ENCODE data around the gene ASZ1.
"Not testable (repeated sequence)": the region's sequence is repeated elsewhere in the genome, so short reads cannot be mapped to it uniquely, and the experiment has no call there.

ASZ1 gene

GRCh38 chr7:117427258-117427701 is at the start of gene ASZ1:
TSS of gene ASZ1 (minus strand) at chr7:117427493. CDS start at chr7:117427460, 33 bp downstream.
- Histone ChIP-seq H3K36me3 (replicated peaks) (no peaks in the 10 kb centered on the region), H3K9me3 (no peaks in the 10 kb centered on the region), H3K4me3 (no peak within 1 kb of the TSS), H3K4me1 (no peaks in the 10 kb centered on the region), H3K27me3 (ENCODE audit: low read depth) (0 out of 2 replicates have a peak, but pooled peaks cover 2% of the 10 kb centered on the region)
- in situ Hi-C loops (cut with MboI; ENCODE audit: low sequenced_read_pairs) = no loop called here
- DNase-seq (ENCODE audit: low spot score in 2 of 2) = no peak

DNA sequence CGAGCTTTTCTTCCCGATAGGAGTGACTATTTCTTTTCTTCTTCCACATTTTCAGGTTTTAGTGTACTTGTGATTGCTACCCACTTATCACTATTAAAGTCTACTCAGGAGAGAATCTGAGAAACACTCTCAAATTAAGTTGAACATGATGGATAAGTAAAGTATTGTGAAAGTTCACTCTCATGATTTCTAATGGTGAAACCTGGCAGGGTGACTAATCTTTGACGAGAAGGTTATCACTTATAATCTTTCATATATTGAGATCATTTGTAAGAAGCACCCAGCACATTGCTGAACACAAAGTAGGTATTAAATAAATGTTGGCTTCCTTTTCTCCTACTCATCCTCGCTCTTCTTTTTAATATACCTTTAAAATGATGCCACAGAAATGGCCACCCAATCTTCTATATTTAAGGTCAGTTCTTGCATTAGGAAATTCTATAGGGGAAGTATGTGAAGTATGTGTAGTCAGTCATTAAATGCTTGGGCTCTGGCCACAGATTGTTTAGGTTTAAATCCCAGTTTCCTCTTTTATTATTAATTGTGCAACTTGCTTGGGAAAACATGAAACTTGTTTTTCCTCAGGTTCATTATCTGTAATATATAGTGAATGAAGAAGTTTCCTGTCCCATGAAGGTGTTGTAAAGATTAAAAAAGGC is 49.4 kb upstream of the ASZ1 start:
- no peaks in the 10 kb centered on the region for H3K9me3 ChIP-seq
- peaks cover 6% of the 10 kb centered on the region for H3K4me1 ChIP-seq
- H3K36me3 ChIP-seq (replicated peaks) = no peaks in the 10 kb centered on the region
- DNase-seq (ENCODE audit: low spot score in 2 of 2) = no peak
- H3K4me3 ChIP-seq = no peak overlapping the region
- peaks cover 58% of the 10 kb centered on the region for H3K27me3 ChIP-seq (ENCODE audit: low read depth)
- in situ Hi-C loops (cut with MboI; ENCODE audit: low sequenced_read_pairs) = no loop called here

- Histone ChIP-seq H3K36me3 (replicated peaks) (no peaks in the 10 kb centered on the region), H3K4me3 (no peak overlapping the region), H3K27me3 (ENCODE audit: low read depth) (peaks cover 41% of the 10 kb centered on the region), H3K9me3 (no peaks in the 10 kb centered on the region), H3K4me1 (no peaks in the 10 kb centered on the region)
- DNase-seq (ENCODE audit: low spot score in 2 of 2) = no peak
- in situ Hi-C loops (cut with MboI; ENCODE audit: low sequenced_read_pairs) = no loop called here
Observed at GRCh38 chr7:117472335-117472734, 45.0 kb upstream of the ASZ1 start.

DNA sequence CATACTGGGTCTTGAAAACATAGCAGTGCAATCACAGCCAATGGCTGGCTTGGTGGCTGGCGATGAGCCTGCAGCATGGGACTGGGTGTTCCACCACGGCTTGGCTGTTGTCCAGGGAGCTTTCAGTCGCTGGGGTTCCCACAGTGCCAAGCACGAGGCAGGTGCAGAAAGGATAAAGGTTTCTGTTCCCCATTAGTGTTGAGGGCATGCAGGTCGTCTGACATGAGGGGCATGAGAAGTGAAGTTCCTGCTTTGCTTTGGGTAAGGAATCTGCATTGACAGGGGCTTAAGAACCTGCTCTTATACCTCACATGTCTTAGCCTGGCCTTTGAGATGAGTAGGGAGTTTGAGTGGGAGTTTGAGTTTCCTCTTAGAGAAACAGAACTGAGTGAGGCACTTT is 43.5 kb upstream of the ASZ1 start:
- no peak overlapping the region for H3K4me3 ChIP-seq
- H3K27me3 ChIP-seq (ENCODE audit: low read depth) = peaks cover 29% of the 10 kb centered on the region
- in situ Hi-C loops (cut with MboI; ENCODE audit: low sequenced_read_pairs) = no loop called here
- H3K36me3 ChIP-seq (replicated peaks) = no peaks in the 10 kb centered on the region
- H3K9me3 ChIP-seq = no peaks in the 10 kb centered on the region
- H3K4me1 ChIP-seq = no peaks in the 10 kb centered on the region
- no peak for DNase-seq (ENCODE audit: low spot score in 2 of 2)

- Histone ChIP-seq H3K4me3 (no peak overlapping the region), H3K4me1 (no peaks in the 10 kb centered on the region), H3K9me3 (no peaks in the 10 kb centered on the region), H3K36me3 (replicated peaks) (no peaks in the 10 kb centered on the region), H3K27me3 (ENCODE audit: low read depth) (peaks cover 11% of the 10 kb centered on the region)
- in situ Hi-C loops (cut with MboI; ENCODE audit: low sequenced_read_pairs) = no loop called here
- no peak for DNase-seq (ENCODE audit: low spot score in 2 of 2)
Observed at GRCh38 chr7:117468174-117468573, 40.9 kb upstream of the ASZ1 start.

DNA sequence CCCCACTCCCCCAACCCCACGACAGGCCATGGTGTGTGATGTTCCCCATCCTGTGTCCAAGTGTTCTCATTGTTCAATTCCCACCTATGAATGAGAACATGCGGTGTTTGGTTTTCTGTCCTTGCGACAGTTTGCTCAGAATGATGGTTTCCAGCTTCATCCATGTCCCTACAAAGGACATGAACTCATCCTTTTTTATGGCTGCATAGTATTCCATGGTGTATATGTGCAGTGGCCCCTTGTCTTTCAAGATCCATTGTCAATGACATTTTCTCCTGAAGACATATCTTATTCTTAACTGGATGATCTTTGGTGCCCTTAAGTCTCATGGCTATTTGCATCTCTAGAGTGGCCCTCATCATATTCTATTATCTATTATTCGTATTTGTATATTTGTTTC is 33.5 kb upstream of the ASZ1 start:
- H3K4me1 ChIP-seq; in situ Hi-C loops (cut with MboI; ENCODE audit: low sequenced_read_pairs); H3K36me3 ChIP-seq (replicated peaks); H3K4me3 ChIP-seq; DNase-seq (ENCODE audit: low spot score in 2 of 2); H3K27me3 ChIP-seq (ENCODE audit: low read depth); H3K9me3 ChIP-seq: not testable (repeated sequence)

DNA sequence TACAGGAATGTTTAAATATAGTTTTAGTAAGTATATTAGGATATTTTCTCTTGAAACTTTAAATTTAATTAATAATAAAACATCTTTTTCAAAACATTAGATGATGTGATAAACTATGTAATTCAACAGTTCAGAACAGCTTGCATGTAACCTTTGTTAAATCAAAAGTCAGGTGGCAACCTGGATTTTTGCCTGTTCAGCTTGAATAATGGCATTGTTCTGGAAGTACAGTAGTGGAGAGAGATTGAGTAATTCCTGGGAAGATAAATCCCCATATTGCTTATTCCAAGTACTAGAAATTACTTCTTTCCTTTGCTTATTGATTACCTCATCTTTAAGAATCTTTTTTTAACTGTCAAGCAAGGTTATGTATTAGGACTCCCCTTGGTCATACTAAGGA is 32.4 kb upstream of the ASZ1 start:
- Histone ChIP-seq H3K4me3 (no peak overlapping the region), H3K4me1 (no peaks in the 10 kb centered on the region), H3K27me3 (ENCODE audit: low read depth) (0 out of 2 replicates have a peak, but pooled peaks cover 2% of the 10 kb centered on the region), H3K9me3 (no peaks in the 10 kb centered on the region), H3K36me3 (replicated peaks) (no peaks in the 10 kb centered on the region)
- in situ Hi-C loops (cut with MboI; ENCODE audit: low sequenced_read_pairs) = no loop called here
- DNase-seq (ENCODE audit: low spot score in 2 of 2) = no peak

DNA sequence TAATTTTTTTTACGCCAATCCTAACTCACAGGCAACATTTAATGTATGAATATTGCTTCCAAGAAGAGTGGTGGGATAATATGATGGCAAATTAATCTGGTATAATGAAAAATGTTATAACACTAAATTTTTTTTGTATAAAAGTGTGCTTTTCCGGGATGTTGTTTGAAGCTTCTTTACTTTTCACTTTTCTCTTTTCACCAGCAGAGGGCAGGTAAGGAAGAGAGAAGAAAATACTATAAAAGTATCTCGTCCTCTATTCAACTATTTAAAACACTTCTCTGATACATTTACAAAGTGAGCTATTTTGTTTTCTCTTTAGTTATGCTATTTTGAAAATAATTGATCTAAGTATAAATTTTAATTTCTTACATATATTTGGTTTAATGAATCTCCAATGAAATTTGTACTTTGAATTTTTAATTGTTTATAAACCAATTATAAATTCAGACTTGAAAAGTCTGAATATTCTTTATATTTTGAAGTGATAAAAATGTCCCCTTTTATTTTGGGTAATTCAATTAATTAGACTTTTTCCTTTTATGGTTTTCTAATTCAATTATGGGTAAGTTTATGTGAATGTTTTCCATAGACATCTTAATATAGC is 31.8 kb upstream of the ASZ1 start:
- Histone ChIP-seq H3K9me3 (no peaks in the 10 kb centered on the region), H3K27me3 (ENCODE audit: low read depth) (0 out of 2 replicates have a peak, but pooled peaks cover 2% of the 10 kb centered on the region), H3K4me3 (no peak overlapping the region), H3K36me3 (replicated peaks) (no peaks in the 10 kb centered on the region), H3K4me1 (no peaks in the 10 kb centered on the region)
- peak in 1 of 2 experiments; percentile 43 for DNase-seq (ENCODE audit: low spot score in 2 of 2)
- in situ Hi-C loops (cut with MboI; ENCODE audit: low sequenced_read_pairs) = no loop called here

DNA sequence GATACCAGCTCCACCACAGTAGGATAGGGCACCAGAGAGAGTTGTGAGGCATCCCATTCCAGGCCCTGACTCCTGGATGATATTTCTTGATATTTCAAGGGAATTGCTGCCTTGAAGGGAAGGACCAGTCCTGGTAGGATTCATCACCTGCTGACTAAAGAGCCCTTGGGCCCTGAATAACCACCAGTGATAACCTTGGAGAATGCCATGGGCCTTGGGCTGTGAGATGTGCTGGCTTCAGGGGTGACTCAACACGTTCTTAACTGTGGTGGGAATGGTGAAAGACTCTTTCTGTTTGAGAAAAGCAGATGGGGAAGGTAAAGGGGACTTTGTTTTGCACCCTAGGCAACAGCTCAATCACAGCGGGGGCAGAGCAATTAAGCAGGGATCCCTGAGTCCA is 21.4 kb upstream of the ASZ1 start:
- DNase-seq (ENCODE audit: low spot score in 2 of 2) = no peak
- no peaks in the 10 kb centered on the region for H3K36me3 ChIP-seq (replicated peaks)
- H3K4me1 ChIP-seq = no peaks in the 10 kb centered on the region
- H3K27me3 ChIP-seq (ENCODE audit: low read depth) = no peaks in the 10 kb centered on the region; the same call in 1 of the 2 replicates
- H3K9me3 ChIP-seq = no peaks in the 10 kb centered on the region
- in situ Hi-C loops (cut with MboI; ENCODE audit: low sequenced_read_pairs) = no loop called here
- H3K4me3 ChIP-seq = no peak overlapping the region

- no peaks in the 10 kb centered on the region for H3K4me1 ChIP-seq
- in situ Hi-C loops (cut with MboI; ENCODE audit: low sequenced_read_pairs) = no loop called here
- no peak for DNase-seq (ENCODE audit: low spot score in 2 of 2)
- H3K9me3 ChIP-seq = no peaks in the 10 kb centered on the region
- no peaks in the 10 kb centered on the region for H3K36me3 ChIP-seq (replicated peaks)
- no peaks in the 10 kb centered on the region; the same call in 1 of the 2 replicates for H3K27me3 ChIP-seq (ENCODE audit: low read depth)
- H3K4me3 ChIP-seq = no peak overlapping the region
Observed at GRCh38 chr7:117446220-117446815, 19.0 kb upstream of the ASZ1 start.

- DNase-seq (ENCODE audit: low spot score in 2 of 2) = no peak
- Histone ChIP-seq H3K9me3 (no peaks in the 10 kb centered on the region), H3K36me3 (replicated peaks) (no peaks in the 10 kb centered on the region), H3K4me3 (no peak overlapping the region), H3K4me1 (no peaks in the 10 kb centered on the region), H3K27me3 (ENCODE audit: low read depth) (no peaks in the 10 kb centered on the region; the same call in 1 of the 2 replicates)
- in situ Hi-C loops (cut with MboI; ENCODE audit: low sequenced_read_pairs) = no loop called here
Observed at GRCh38 chr7:117445206-117445605, 17.9 kb upstream of the ASZ1 start.

GRCh38 chr7:117444646-117445045 is 17.4 kb upstream of the ASZ1 start:
- no peak overlapping the region for H3K4me3 ChIP-seq
- no peaks in the 10 kb centered on the region for H3K9me3 ChIP-seq
- H3K4me1 ChIP-seq = no peaks in the 10 kb centered on the region
- DNase-seq (ENCODE audit: low spot score in 2 of 2) = no peak
- H3K36me3 ChIP-seq (replicated peaks) = no peaks in the 10 kb centered on the region
- in situ Hi-C loops (cut with MboI; ENCODE audit: low sequenced_read_pairs) = no loop called here
- no peaks in the 10 kb centered on the region; the same call in 1 of the 2 replicates for H3K27me3 ChIP-seq (ENCODE audit: low read depth)

DNA sequence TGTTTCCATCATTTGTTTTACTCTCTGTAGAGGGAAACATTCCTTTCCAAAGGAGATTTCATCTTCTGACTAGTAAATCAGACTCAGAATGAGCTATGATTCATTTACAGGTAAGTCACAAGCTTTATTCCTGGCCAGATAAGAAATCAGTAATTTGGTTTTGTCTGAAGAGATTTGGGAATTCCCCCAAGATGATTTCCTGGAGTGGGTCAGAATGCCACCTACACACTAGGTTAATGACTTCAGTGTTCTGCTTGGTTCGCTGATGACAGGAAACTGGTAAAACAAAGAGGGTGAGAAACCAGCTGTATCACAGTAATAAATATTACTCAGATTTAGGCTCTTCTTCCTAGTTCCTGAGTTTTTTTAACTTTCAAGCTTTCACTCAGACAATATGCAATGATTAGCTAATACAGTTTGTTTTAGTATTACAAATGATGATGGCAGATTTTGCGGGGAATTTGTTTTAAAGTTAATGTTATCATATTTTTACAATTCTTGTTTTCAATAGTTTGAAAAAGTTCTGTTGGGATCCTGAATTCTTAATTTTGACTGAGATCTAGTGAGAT is 8.3 kb upstream of the ASZ1 start:
- Histone ChIP-seq H3K9me3 (no peaks in the 10 kb centered on the region), H3K4me1 (no peaks in the 10 kb centered on the region), H3K27me3 (ENCODE audit: low read depth) (0 out of 2 replicates have a peak, but pooled peaks cover under 1% of the 10 kb centered on the region), H3K4me3 (no peak overlapping the region), H3K36me3 (replicated peaks) (no peaks in the 10 kb centered on the region)
- in situ Hi-C loops (cut with MboI; ENCODE audit: low sequenced_read_pairs) = no loop called here
- no peak for DNase-seq (ENCODE audit: low spot score in 2 of 2)
